Amniotic stem cell (primary cell): ENCODE results near the gene FHIP1B.

ENCODE experiments used
- DNase-seq: peaks from one replicate; lab custom pipeline; 2025; lab: John Stamatoyannopoulos, UW

Gene FHIP1B

GRCh38 chr11:6200975-6201374 is 33.5 kb downstream of the FHIP1B start:
- no peak for DNase-seq

- no peak for DNase-seq
Measured at GRCh38 chr11:6199174-6199810, 35.1 kb downstream of the FHIP1B start, which contains the start of gene OR52W1. Gene OR52W1, plus strand, starts transcription at chr11:6199224. Its CDS starts 0 bp downstream, at chr11:6199224.

DNA sequence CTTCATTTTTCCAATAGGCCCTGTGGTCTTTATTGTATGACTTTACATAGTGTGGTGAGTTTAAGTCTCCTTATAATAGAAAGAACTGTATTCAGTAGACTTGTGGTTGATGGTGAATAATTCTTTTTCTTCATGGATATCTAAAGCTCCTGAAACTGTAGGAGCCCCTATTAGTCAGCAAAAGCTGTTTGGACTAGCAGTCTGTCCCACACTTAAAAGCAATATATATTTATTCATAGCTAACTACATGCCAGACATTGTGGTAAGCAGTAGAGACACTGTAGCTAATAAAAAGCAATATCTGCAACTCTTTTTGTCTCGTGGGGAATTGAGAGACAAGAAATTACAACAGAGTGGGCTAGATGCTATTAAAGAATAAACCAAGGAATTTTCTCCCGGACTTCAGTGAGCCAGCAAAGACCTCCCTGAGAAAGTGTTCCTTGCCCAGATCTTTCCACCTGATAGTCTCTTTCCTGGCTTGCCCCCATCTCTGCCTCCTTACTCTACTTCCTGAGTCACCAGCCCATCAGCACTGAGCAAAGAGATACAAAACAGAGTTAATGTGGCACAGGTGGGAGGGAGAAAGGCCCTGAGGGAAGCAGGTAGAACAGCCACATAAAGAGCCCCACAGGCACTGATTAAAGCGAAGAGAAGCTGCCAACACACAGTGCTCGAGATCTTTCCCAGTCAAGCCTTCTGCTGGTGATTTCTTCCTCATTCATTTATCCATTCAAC is 36.8 kb downstream of the FHIP1B start:
- DNase-seq, result no peak

DNA sequence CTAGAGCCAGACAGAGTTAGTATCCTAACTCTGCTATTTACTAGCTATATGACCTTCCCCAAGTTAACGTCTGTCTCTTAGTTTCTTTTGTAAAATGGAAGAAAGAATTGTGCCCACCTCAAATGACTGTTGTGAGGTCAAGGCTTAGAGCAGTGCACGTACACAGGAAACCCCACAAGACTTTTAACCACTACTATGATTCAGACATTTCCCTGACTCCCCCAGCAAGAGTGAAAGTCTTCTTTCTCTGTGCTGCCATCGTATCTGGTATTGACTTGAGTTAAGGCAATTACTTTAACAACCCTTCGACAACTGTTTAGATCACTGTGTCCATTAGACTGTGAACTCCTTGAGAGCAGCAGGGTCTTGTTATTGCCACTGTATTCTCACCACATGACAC is 38.0 kb downstream of the FHIP1B start:
- DNase-seq, result no peak

- DNase-seq, result no peak
Measured at GRCh38 chr11:6194065-6194581, 40.3 kb downstream of the FHIP1B start.

GRCh38 chr11:6191742-6192141 is 42.7 kb downstream of the FHIP1B start:
- DNase-seq, result no peak

- DNase-seq, result no peak
Measured at GRCh38 chr11:6175440-6175839, 59.0 kb downstream of the FHIP1B start.

DNA sequence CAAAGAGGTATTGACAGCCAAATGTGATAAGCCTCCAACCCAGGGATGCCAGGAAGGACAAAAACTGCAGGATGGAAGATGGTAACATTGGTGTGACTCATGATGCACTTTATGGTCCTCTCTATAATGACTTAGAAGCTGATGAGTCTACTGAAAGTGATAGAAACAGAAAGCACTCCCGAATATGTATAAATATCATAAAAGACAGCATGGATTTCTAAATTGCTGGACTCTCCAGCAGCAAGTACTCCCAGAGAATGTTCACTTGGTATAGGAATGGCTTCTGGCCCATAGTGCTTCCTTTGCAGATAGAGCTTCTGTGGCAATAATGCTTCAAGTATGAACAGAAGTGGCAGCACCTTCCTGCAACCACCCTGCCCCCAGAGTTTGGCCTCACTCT is 64.2 kb downstream of the FHIP1B start, which contains the start of gene OR52B2:
Gene OR52B2 (minus strand): TSS at position 101 of the 400 bp plus-strand sequence. CDS start 0 bp downstream, at position 101.
- no peak for DNase-seq
